Osteoblast (primary cell): ENCODE data around the gene DKC1. TPM values are rescaled to one million over a fixed set of nuclear protein-coding genes. Genes with fewer than 3 reads are reported as not detected.
A peak's percentile ranks its signal among the peaks of the same experiment; 100 is the strongest.

Experiments used
- DNase-seq: peaks from one replicate; pipeline ENCODE4 v3.0.0; 2011; ENCODE audit warnings: low spot score, mixed read lengths; ENCODE audit not compliant: insufficient read length; ENCODE audit errors: missing footprints
- H2AFZ ChIP-seq: 2 replicates; pipeline ENCODE4 v1.6.0; 2011; ENCODE audit warnings: mild to moderate bottlenecking, low read length
- H3K27ac ChIP-seq: 2 replicates; pipeline ENCODE4 v1.5.1; 2011; ENCODE audit warnings: mild to moderate bottlenecking, low read depth, low read length, moderate library complexity
- H3K27me3 ChIP-seq: 2 replicates; pipeline ENCODE4 v1.6.0; 2012; ENCODE audit warnings: mild to moderate bottlenecking, control low read depth, inconsistent platforms, low read length, moderate library complexity; ENCODE audit not compliant: insufficient read depth
- H3K36me3 ChIP-seq: 2 replicates; pipeline ENCODE4 v1.5.1; 2011; ENCODE audit warnings: mild to moderate bottlenecking, low read length, control low read depth, moderate library complexity; ENCODE audit not compliant: insufficient read depth
- H3K4me1 ChIP-seq: 2 replicates; pipeline ENCODE4 v1.5.1; 2011; ENCODE audit warnings: mild to moderate bottlenecking, low read length, control low read depth, moderate library complexity; ENCODE audit not compliant: insufficient read depth
- H3K4me2 ChIP-seq: 2 replicates; pipeline ENCODE4 v1.6.0; 2011; ENCODE audit warnings: mild to moderate bottlenecking, low read length; ENCODE audit not compliant: insufficient read depth
- H3K4me3 ChIP-seq: fragments of 200-600 bp; sonication (generic); 3 replicates; pipeline ENCODE4 v1.5.1; 2012; ENCODE audit warnings: mild to moderate bottlenecking, low read length, inconsistent platforms; ENCODE audit not compliant: insufficient read depth
- H3K79me2 ChIP-seq: 2 replicates; pipeline ENCODE4 v1.6.0; 2012; ENCODE audit warnings: mild to moderate bottlenecking, low read length, control low read depth, inconsistent platforms; ENCODE audit not compliant: insufficient read depth
- H3K9me3 ChIP-seq: 2 replicates; pipeline ENCODE4 v1.5.1; 2011; ENCODE audit warnings: low read depth, low read length, control low read depth
- H4K20me1 ChIP-seq: 2 replicates; pipeline ENCODE4 v1.6.0; 2012; ENCODE audit warnings: mild to moderate bottlenecking, low read length, control low read depth; ENCODE audit not compliant: insufficient read depth
- CTCF ChIP-seq: IDR thresholded peaks from 2 replicates; pipeline ENCODE4 v1.5.1; 2011; ENCODE audit warnings: mild to moderate bottlenecking, low read depth, low read length, moderate library complexity; ENCODE audit errors: extremely low read depth
- total RNA-seq: library from RNA; depleted of rRNA; stranded (reverse); fragments of >200 nt; gene quantifications from 2 replicates; pipeline ENCODE4 v1.2.3, GENCODE V29; 2012

Gene DKC1
- total RNA-seq, 1 donor = 30.8 TPM

- Histone ChIP-seq H3K4me3 (no peak overlapping the region), H3K27me3 (no peaks in the 10 kb centered on the region), H3K79me2 (peaks cover 6% of the 10 kb centered on the region), H3K4me1 (peaks cover 6% of the 10 kb centered on the region), H3K36me3 (no peaks in the 10 kb centered on the region), H3K4me2 (no peak overlapping the region), H3K9me3 (no peaks in the 10 kb centered on the region), H2AFZ (no peak overlapping the region), H3K27ac (no peak overlapping the region), H4K20me1 (no peaks in the 10 kb centered on the region)
- DNase-seq = peak; percentile 32
- TF ChIP-seq CTCF = no peak
Measured at GRCh38 chrX:154806837-154807501, 44.3 kb downstream of the DKC1 start.

- no peaks in the 10 kb centered on the region for H3K4me1 ChIP-seq
- H3K36me3 ChIP-seq = no peaks in the 10 kb centered on the region
- H3K4me3 ChIP-seq = no peak overlapping the region
- no peaks in the 10 kb centered on the region for H3K79me2 ChIP-seq
- no peak for TF ChIP-seq CTCF
- no peak for DNase-seq
- no peak overlapping the region for H3K4me2 ChIP-seq
- H3K27me3 ChIP-seq = no peaks in the 10 kb centered on the region
- no peaks in the 10 kb centered on the region for H3K9me3 ChIP-seq
- no peak overlapping the region for H2AFZ ChIP-seq
- H3K27ac ChIP-seq = no peak overlapping the region
- H4K20me1 ChIP-seq = no peaks in the 10 kb centered on the region
Measured at GRCh38 chrX:154809939-154810665, 47.4 kb downstream of the DKC1 start.

- Histone ChIP-seq H3K27me3 (no peaks in the 10 kb centered on the region), H3K9me3 (no peaks in the 10 kb centered on the region), H2AFZ (no peak overlapping the region), H3K36me3 (no peaks in the 10 kb centered on the region), H3K4me3 (no peak overlapping the region), H4K20me1 (no peaks in the 10 kb centered on the region), H3K4me2 (no peak overlapping the region), H3K27ac (no peak overlapping the region), H3K4me1 (no peaks in the 10 kb centered on the region), H3K79me2 (no peaks in the 10 kb centered on the region)
- TF ChIP-seq CTCF = no peak
- no peak for DNase-seq
Measured at GRCh38 chrX:154812341-154813101, 49.9 kb downstream of the DKC1 start.

DNA sequence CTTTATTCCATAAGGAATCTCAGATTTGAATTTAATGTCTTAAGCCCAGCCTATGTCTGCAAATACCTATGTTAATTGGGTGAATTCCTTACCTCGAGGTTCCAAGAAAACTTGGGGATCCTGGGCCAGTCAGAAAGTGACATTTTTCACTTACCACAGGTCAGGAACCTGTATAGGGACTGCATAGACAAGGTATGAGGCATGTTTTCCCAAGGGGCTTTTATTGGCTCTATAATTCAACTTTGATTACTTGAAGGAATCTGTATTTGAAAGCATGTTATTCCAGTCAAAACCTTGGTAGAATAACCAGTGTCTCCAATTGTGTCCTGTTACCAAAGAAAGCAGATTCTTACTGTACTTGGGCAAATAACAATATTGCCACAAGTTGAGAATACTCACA, 51.1 kb downstream of the DKC1 start:
- H3K4me3 ChIP-seq = no peak overlapping the region
- no peaks in the 10 kb centered on the region for H3K9me3 ChIP-seq
- no peak for TF ChIP-seq CTCF
- no peak for DNase-seq
- no peak overlapping the region for H2AFZ ChIP-seq
- H4K20me1 ChIP-seq = no peaks in the 10 kb centered on the region
- no peak overlapping the region for H3K27ac ChIP-seq
- no peak overlapping the region for H3K4me2 ChIP-seq
- H3K36me3 ChIP-seq = no peaks in the 10 kb centered on the region
- H3K79me2 ChIP-seq = no peaks in the 10 kb centered on the region
- no peaks in the 10 kb centered on the region for H3K27me3 ChIP-seq
- H3K4me1 ChIP-seq = no peaks in the 10 kb centered on the region
